Measurements from ENCODE around the gene CELA3A. TPM values are rescaled to one million over a fixed set of nuclear protein-coding genes. Genes with fewer than 3 reads are reported as not detected.

Gene CELA3A
- total and polyA plus RNA-seq, 2 of the 13 experiments (the other 11 are each of a cell fraction or from before 2014, with no cell fraction given): 0.09 TPM; not detected in 1

- CTCF ChIA-PET (ENCODE audit: low intra/inter-chr PET ratio, low total read pairs): no interaction called here
- Histone ChIP-seq H3K36me3 (replicated peaks in 1 of 2; ENCODE audit: control insufficient read depth in 1 of 2, insufficient read depth in 2 of 2, low read length in 2 of 2) (no peaks in the 10 kb centered on the region), H2AFZ (ENCODE audit: low read length) (no peak overlapping the region), H3K79me2 (ENCODE audit: insufficient read depth, low read length) (no peaks in the 10 kb centered on the region), H3K4me2 (ENCODE audit: low read depth, low read length) (peak overlapping the region; percentile 74), H3K9me3 (ENCODE audit: low read length) (no peaks in the 10 kb centered on the region), H4K20me1 (ENCODE audit: insufficient read depth, low read length) (no peaks in the 10 kb centered on the region), H3K4me3 (replicated peaks in 1 of 3; ENCODE audit: insufficient read depth in 1 of 3, low read depth in 2 of 3, low read length in 3 of 3) (peak overlapping the region in 2 of 3 experiments; percentile 21 to 55; a peak in 3 of 6 replicates), H3K27ac (ENCODE audit: extremely low read length, insufficient read depth, low read length) (no peak overlapping the region), H3K4me1 (ENCODE audit: insufficient read depth, low read length) (peaks cover 53% of the 10 kb centered on the region), H3K27me3 (ENCODE audit: control insufficient read depth in 1 of 2, insufficient read depth in 2 of 2, low read length in 2 of 2) (peaks cover 1 to 16% of the 10 kb centered on the region in 2 experiments; a peak in 3 of 5 replicates), H3K9ac (ENCODE audit: insufficient read depth, low read depth, low read length) (peak overlapping the region; percentile 42; the same call in 1 of the 2 replicates)
- 2% methylated on average over 8 of the region's 18 CpGs for WGBS (ENCODE audit: low lambda C conversion rate)
- FAIRE-seq (no peak), DNase-seq (ENCODE audit: low spot score) (no peak), ATAC-seq (peak; percentile 50)
- POLR2A ChIA-PET: interaction anchor here (0.6 to 1.0 kb wide), 2 partner anchors 46 to 94 kb away, joined by 3 read pairs; no protein-coding TSS in a partner anchor
- in situ Hi-C loops (cut with HindIII; ENCODE audit: extremely low pct_ligation_motif_present, low pct_unique_long_range_greater_than_20kb): loop anchor here (5.0 kb wide), 1 partner anchor 45 kb away; no protein-coding TSS in a partner anchor
- intact Hi-C loops (cut with micrococcal nuclease; ENCODE audit: unreplicated experiment): no loop called here
- no TSS peak for BruUV-seq (replicated peaks)
- peak; percentile 45; the same call in 1 of the 2 replicates for TF ChIP-seq GABPB1 (CRISPR knock-in tag; IDR thresholded peaks at IDR 0.05)
- peak; percentile 48; the same call in 1 of the 2 replicates for TF ChIP-seq TMF1 (CRISPR knock-in tag; IDR thresholded peaks at IDR 0.05; ENCODE audit: low read depth)
- no peak for TF ChIP-seq LCORL (IDR thresholded peaks at IDR 0.05)
- TF ChIP-seq LCORL (CRISPR knock-in tag; IDR thresholded peaks at IDR 0.05): peak; percentile 34; the same call in 1 of the 2 replicates
- TF ChIP-seq PHF21A (CRISPR knock-in tag; IDR thresholded peaks at IDR 0.05): peak; percentile 64
- peak; percentile 35; the same call in 1 of the 2 replicates for TF ChIP-seq ELF1 (CRISPR knock-in tag; IDR thresholded peaks at IDR 0.05)
- peak; percentile 70 for TF ChIP-seq FOSL2 (CRISPR knock-in tag; IDR thresholded peaks at IDR 0.05)
- peak; percentile 22; the same call in 1 of the 2 replicates for TF ChIP-seq ZNF556 (CRISPR knock-in tag; IDR thresholded peaks at IDR 0.05; ENCODE audit: borderline replicate concordance)
- TF ChIP-seq, protein P1, sequence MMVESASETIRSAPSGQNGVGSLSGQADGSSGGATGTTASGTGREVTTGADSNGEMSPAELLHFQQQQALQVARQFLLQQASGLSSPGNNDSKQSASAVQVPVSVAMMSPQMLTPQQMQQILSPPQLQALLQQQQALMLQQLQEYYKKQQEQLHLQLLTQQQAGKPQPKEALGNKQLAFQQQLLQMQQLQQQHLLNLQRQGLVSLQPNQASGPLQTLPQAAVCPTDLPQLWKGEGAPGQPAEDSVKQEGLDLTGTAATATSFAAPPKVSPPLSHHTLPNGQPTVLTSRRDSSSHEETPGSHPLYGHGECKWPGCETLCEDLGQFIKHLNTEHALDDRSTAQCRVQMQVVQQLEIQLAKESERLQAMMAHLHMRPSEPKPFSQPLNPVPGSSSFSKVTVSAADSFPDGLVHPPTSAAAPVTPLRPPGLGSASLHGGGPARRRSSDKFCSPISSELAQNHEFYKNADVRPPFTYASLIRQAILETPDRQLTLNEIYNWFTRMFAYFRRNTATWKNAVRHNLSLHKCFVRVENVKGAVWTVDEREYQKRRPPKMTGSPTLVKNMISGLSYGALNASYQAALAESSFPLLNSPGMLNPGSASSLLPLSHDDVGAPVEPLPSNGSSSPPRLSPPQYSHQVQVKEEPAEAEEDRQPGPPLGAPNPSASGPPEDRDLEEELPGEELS (CRISPR knock-in tag; IDR thresholded peaks at IDR 0.05): 0 out of 2 replicates have a peak, but pooled peaks have one; percentile 24
- TF ChIP-seq HES4 (CRISPR knock-in tag; IDR thresholded peaks at IDR 0.05; ENCODE audit: borderline replicate concordance): no peak
- peak; percentile 46; the same call in 1 of the 2 replicates for TF ChIP-seq SAP130 (CRISPR knock-in tag; IDR thresholded peaks at IDR 0.05; ENCODE audit: low read depth)
- 0 out of 2 replicates have a peak, but pooled peaks have one; percentile 23 for TF ChIP-seq HIVEP1 (CRISPR knock-in tag; IDR thresholded peaks at IDR 0.05)
- no peak for TF ChIP-seq ZNF124 (CRISPR knock-in tag; IDR thresholded peaks at IDR 0.05)
- TF ChIP-seq, protein P2, sequence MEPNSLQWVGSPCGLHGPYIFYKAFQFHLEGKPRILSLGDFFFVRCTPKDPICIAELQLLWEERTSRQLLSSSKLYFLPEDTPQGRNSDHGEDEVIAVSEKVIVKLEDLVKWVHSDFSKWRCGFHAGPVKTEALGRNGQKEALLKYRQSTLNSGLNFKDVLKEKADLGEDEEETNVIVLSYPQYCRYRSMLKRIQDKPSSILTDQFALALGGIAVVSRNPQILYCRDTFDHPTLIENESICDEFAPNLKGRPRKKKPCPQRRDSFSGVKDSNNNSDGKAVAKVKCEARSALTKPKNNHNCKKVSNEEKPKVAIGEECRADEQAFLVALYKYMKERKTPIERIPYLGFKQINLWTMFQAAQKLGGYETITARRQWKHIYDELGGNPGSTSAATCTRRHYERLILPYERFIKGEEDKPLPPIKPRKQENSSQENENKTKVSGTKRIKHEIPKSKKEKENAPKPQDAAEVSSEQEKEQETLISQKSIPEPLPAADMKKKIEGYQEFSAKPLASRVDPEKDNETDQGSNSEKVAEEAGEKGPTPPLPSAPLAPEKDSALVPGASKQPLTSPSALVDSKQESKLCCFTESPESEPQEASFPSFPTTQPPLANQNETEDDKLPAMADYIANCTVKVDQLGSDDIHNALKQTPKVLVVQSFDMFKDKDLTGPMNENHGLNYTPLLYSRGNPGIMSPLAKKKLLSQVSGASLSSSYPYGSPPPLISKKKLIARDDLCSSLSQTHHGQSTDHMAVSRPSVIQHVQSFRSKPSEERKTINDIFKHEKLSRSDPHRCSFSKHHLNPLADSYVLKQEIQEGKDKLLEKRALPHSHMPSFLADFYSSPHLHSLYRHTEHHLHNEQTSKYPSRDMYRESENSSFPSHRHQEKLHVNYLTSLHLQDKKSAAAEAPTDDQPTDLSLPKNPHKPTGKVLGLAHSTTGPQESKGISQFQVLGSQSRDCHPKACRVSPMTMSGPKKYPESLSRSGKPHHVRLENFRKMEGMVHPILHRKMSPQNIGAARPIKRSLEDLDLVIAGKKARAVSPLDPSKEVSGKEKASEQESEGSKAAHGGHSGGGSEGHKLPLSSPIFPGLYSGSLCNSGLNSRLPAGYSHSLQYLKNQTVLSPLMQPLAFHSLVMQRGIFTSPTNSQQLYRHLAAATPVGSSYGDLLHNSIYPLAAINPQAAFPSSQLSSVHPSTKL (CRISPR knock-in tag; IDR thresholded peaks at IDR 0.05): 0 out of 2 replicates have a peak, but pooled peaks have one; percentile 7
- TF ChIP-seq HMG20A (CRISPR knock-in tag; IDR thresholded peaks at IDR 0.05; ENCODE audit: borderline replicate concordance): no peak
- TF ChIP-seq ZFP91 (CRISPR knock-in tag; IDR thresholded peaks at IDR 0.05; ENCODE audit: borderline replicate concordance): peak; percentile 22; the same call in 1 of the 2 replicates
Measured at GRCh38 chr1:21956720-21957552, 44.5 kb upstream of the CELA3A start.
